Mammary epithelial cell (primary cell): ENCODE results near the gene MCF2L.

Experiments
- EZH2 ChIP-seq: IDR thresholded peaks from 2 replicates; pipeline ENCODE4 v1.6.1; 2012; ENCODE audit warnings: low read length, inconsistent platforms, borderline replicate concordance
- TF ChIP-seq, protein P1 (sequence below), 2 donors: IDR thresholded peaks in 1 of 2; conservative IDR thresholded peaks in 1 of 2; 2 replicates each; pipeline ENCODE4 v1.5.1; 2011 to 2012; ENCODE audit warnings: inconsistent platforms in 2 of 2, low read length in 2 of 2, mild to moderate bottlenecking in 2 of 2, control low read depth in 1 of 2, low read depth in 1 of 2; ENCODE audit not compliant: insufficient read depth in 1 of 2; ENCODE audit errors: extremely low read depth in 1 of 2

DNA sequence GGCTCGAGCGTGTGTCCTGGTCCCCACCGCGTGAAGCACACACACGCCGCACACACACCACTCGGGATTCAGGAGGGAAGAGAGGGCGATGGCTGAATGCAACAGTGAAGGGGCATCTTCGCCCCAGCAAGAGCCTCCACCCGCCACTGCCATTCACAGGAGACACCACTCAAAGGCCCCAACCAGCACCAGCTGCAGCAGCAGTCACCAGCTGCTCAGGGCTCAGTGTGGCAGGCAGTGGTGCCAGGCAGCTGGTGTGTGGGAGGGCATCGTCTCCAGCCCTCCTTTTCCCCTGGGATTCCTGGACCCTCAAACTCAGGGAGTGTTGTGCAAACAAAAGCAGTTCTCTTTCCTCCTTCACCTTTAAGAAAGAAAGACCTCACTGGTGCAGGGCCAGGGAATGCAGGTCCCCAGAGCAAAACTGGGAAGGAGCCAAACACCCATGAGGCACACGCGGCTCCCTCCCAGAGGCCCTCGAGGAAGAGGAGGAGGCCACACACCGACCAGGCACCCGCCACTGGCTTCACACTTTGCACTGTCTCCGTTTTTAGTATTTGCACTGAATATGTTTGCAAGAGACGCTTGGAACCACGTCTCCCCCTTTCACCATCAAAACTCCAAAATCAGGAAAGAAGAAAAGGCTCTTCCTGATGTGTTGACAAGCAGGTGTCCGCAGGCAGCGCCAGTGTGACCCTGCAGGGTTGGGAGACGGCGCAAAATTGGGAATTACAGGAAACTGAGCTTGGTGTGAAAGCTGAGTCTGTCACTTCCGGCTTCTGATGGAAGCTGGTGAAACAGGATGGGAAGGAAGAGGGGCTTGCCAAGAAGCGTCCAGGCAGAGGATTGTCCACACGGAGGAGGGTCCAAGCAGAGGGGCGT lies 110.1 kb downstream of the MCF2L start:
- TF ChIP-seq, protein P1, sequence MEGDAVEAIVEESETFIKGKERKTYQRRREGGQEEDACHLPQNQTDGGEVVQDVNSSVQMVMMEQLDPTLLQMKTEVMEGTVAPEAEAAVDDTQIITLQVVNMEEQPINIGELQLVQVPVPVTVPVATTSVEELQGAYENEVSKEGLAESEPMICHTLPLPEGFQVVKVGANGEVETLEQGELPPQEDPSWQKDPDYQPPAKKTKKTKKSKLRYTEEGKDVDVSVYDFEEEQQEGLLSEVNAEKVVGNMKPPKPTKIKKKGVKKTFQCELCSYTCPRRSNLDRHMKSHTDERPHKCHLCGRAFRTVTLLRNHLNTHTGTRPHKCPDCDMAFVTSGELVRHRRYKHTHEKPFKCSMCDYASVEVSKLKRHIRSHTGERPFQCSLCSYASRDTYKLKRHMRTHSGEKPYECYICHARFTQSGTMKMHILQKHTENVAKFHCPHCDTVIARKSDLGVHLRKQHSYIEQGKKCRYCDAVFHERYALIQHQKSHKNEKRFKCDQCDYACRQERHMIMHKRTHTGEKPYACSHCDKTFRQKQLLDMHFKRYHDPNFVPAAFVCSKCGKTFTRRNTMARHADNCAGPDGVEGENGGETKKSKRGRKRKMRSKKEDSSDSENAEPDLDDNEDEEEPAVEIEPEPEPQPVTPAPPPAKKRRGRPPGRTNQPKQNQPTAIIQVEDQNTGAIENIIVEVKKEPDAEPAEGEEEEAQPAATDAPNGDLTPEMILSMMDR (conservative IDR thresholded peaks at IDR 0.05 in 1 of 2, IDR thresholded peaks at IDR 0.05 in 1 of 2; ENCODE audit: extremely low read depth in 1 of 2, insufficient read depth in 1 of 2, low read depth in 1 of 2, low read length in 2 of 2), result no peak
- no peak for TF ChIP-seq EZH2
